Measurements from ENCODE around the gene YJEFN3. TPM values are rescaled to one million over a fixed set of nuclear protein-coding genes. Genes with fewer than 3 reads are reported as not detected.

The YJEFN3 gene
- polyA plus RNA-seq, 2 of the 4 experiments (the other 2 are of a cell fraction), result 3.2 to 7.2 TPM

- Histone ChIP-seq H3K4me1 (0 out of 3 replicates have a peak, but pooled peaks cover 3% of the 10 kb centered on the region), H3K27ac (no peak overlapping the region), H3K4me3 (no peak overlapping the region), H3K4me2 (no peak overlapping the region), H3K9me3 (no peaks in the 10 kb centered on the region)
- DNase-seq (ENCODE audit: low read depth in 1 of 2, low spot score in 1 of 2) (no peak), FAIRE-seq (no peak), ATAC-seq (peak in 1 of 2 experiments; percentile 40; a peak in 3 of 6 replicates)
- ChIA-PET CTCF (interaction anchor here (2.9 kb wide), 1 partner anchor 20 kb away, joined by 13 read pairs; no protein-coding TSS in a partner anchor), POLR2A (interaction anchor here (1.3 kb wide), 1 partner anchor 146 kb away, joined by 3 read pairs; no protein-coding TSS in a partner anchor)
- TF ChIP-seq NFE2L2 (conservative IDR thresholded peaks at IDR 0.05; ENCODE audit: low read length) (no peak), TP53 (CRISPR knock-in tag; IDR thresholded peaks at IDR 0.05) (no peak), JUNB (IDR thresholded peaks at IDR 0.05) (no peak), EP300 (IDR thresholded peaks at IDR 0.05) (no peak), MAX (IDR thresholded peaks at IDR 0.05) (no peak), FOSB (CRISPR knock-in tag; IDR thresholded peaks at IDR 0.05) (no peak), CHD4 (IDR thresholded peaks at IDR 0.05; ENCODE audit: borderline replicate concordance) (no peak), TFCP2L1 (CRISPR knock-in tag; IDR thresholded peaks at IDR 0.05) (no peak), CEBPB (IDR thresholded peaks at IDR 0.05) (no peak), ATOH8 (CRISPR knock-in tag; IDR thresholded peaks at IDR 0.05; ENCODE audit: low read depth) (no peak), FOSL2 (IDR thresholded peaks at IDR 0.05) (no peak), FOSL2 (CRISPR knock-in tag; IDR thresholded peaks at IDR 0.05) (no peak), ESRRA (IDR thresholded peaks at IDR 0.05; ENCODE audit: borderline replicate concordance, low read length) (no peak), EHF (CRISPR knock-in tag; IDR thresholded peaks at IDR 0.05) (no peak), JUN (IDR thresholded peaks at IDR 0.05) (no peak), RARB (CRISPR knock-in tag; IDR thresholded peaks at IDR 0.05) (no peak)
- TF ChIP-seq, protein P1, sequence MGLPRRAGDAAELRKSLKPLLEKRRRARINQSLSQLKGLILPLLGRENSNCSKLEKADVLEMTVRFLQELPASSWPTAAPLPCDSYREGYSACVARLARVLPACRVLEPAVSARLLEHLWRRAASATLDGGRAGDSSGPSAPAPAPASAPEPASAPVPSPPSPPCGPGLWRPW (IDR thresholded peaks at IDR 0.05), result no peak
- TF ChIP-seq, protein P2, sequence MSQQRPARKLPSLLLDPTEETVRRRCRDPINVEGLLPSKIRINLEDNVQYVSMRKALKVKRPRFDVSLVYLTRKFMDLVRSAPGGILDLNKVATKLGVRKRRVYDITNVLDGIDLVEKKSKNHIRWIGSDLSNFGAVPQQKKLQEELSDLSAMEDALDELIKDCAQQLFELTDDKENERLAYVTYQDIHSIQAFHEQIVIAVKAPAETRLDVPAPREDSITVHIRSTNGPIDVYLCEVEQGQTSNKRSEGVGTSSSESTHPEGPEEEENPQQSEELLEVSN (IDR thresholded peaks at IDR 0.05; ENCODE audit: borderline replicate concordance, low read depth), result no peak
- WGBS (ENCODE audit: missing lambda C conversion rate), result 58% methylated on average over 2 of the region's 6 CpGs
Measured at GRCh38 chr19:19510432-19510831, 18.3 kb upstream of the YJEFN3 start.

- ATAC-seq, result no peak
- FAIRE-seq, result no peak
- Histone ChIP-seq H3K4me2 (no peak overlapping the region), H3K27ac (no peak overlapping the region), H3K9me3 (no peaks in the 10 kb centered on the region), H3K4me3 (no peak overlapping the region), H3K4me1 (peaks cover 8% of the 10 kb centered on the region; the same call in 2 of the 3 replicates)
- no peak for DNase-seq (ENCODE audit: low read depth in 1 of 2, low spot score in 1 of 2)
- TF ChIP-seq SREBF2 (IDR thresholded peaks at IDR 0.05), result no peak
- no peak for TF ChIP-seq PHF8 (IDR thresholded peaks at IDR 0.05; ENCODE audit: borderline replicate concordance, low read depth)
- TF ChIP-seq KDM1A (IDR thresholded peaks at IDR 0.05; ENCODE audit: low read depth), result no peak
- no peak for TF ChIP-seq CEBPB (IDR thresholded peaks at IDR 0.05)
- TF ChIP-seq, protein P3, sequence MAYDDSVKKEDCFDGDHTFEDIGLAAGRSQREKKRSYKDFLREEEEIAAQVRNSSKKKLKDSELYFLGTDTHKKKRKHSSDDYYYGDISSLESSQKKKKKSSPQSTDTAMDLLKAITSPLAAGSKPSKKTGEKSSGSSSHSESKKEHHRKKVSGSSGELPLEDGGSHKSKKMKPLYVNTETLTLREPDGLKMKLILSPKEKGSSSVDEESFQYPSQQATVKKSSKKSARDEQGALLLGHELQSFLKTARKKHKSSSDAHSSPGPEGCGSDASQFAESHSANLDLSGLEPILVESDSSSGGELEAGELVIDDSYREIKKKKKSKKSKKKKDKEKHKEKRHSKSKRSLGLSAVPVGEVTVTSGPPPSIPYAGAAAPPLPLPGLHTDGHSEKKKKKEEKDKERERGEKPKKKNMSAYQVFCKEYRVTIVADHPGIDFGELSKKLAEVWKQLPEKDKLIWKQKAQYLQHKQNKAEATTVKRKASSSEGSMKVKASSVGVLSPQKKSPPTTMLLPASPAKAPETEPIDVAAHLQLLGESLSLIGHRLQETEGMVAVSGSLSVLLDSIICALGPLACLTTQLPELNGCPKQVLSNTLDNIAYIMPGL (CRISPR knock-in tag; IDR thresholded peaks at IDR 0.05; ENCODE audit: borderline replicate concordance), result no peak
- TF ChIP-seq JUN (IDR thresholded peaks at IDR 0.05), result no peak
- TF ChIP-seq CTCF (IDR thresholded peaks at IDR 0.05), result no peak
- TF ChIP-seq RNF2 (IDR thresholded peaks at IDR 0.05; ENCODE audit: borderline replicate concordance, low read depth), result no peak
- TF ChIP-seq CHD4 (IDR thresholded peaks at IDR 0.05; ENCODE audit: borderline replicate concordance), result no peak
- TF ChIP-seq, protein P1 (IDR thresholded peaks at IDR 0.05), result no peak
- no peak for TF ChIP-seq NPAS2 (CRISPR knock-in tag; IDR thresholded peaks at IDR 0.05; ENCODE audit: borderline replicate concordance)
- TF ChIP-seq POLR2A (IDR thresholded peaks at IDR 0.05; ENCODE audit: low read length), result no peak
- no peak for TF ChIP-seq MAZ (IDR thresholded peaks at IDR 0.05; ENCODE audit: borderline replicate concordance, low read depth, low read length)
- TF ChIP-seq ELK1 (IDR thresholded peaks at IDR 0.05; ENCODE audit: low read depth, low read length), result no peak
- ChIA-PET POLR2A (no interaction called here), CTCF (interaction anchor here (0.7 to 1.4 kb wide), 2 partner anchors 23 to 41 kb away, joined by 3 read pairs; no protein-coding TSS in a partner anchor)
- 97% methylated on average over 17 of the region's 17 CpGs for WGBS (ENCODE audit: missing lambda C conversion rate)
Measured at GRCh38 chr19:19513682-19514081, 15.0 kb upstream of the YJEFN3 start.

Measured in A549 (cell line).